ENCODE measurements around the gene OSBPL6.

OSBPL6 gene

GRCh38 chr2:178267660-178268059, 73.3 kb downstream of the OSBPL6 start:
- no peaks in the 10 kb centered on the region for H4K20me1 ChIP-seq (ENCODE audit: insufficient read depth, low read length)
- no peaks in the 10 kb centered on the region for H3K9me3 ChIP-seq (replicated peaks; ENCODE audit: insufficient read depth, low read length)
- H3K36me3 ChIP-seq (replicated peaks; ENCODE audit: insufficient read depth, low read length), result no peaks in the 10 kb centered on the region
- H3K4me1 ChIP-seq (ENCODE audit: low read length), result no peaks in the 10 kb centered on the region
- H3F3A ChIP-seq (ENCODE audit: insufficient read depth, low read length), result no peaks in the 10 kb centered on the region
- H3K79me2 ChIP-seq (ENCODE audit: low read length), result no peaks in the 10 kb centered on the region
- no peaks in the 10 kb centered on the region for H3K27me3 ChIP-seq (replicated peaks; ENCODE audit: insufficient read depth, low read length)
- no peak for TF ChIP-seq CTCF (IDR thresholded peaks at IDR 0.05; ENCODE audit: low read length)
- H3K9ac ChIP-seq (ENCODE audit: low read length), result no peak overlapping the region
- H3K4me2 ChIP-seq (ENCODE audit: low read depth, low read length), result no peak overlapping the region
- no peak overlapping the region for H3K27ac ChIP-seq (ENCODE audit: low read length)
- DNase-seq, result no peak
- H2AFZ ChIP-seq (ENCODE audit: low read length), result no peak overlapping the region
- no peaks in the 10 kb centered on the region for H3K9me2 ChIP-seq (replicated peaks; ENCODE audit: insufficient read depth, low read length)
- H3K4me3 ChIP-seq (ENCODE audit: low read length), result no peak overlapping the region

GRCh38 chr2:178268435-178268834, 74.1 kb downstream of the OSBPL6 start:
- H3K9me3 ChIP-seq (replicated peaks; ENCODE audit: insufficient read depth, low read length), result no peaks in the 10 kb centered on the region
- no peaks in the 10 kb centered on the region for H3K27me3 ChIP-seq (replicated peaks; ENCODE audit: insufficient read depth, low read length)
- TF ChIP-seq CTCF (IDR thresholded peaks at IDR 0.05; ENCODE audit: low read length), result no peak
- no peak for TF ChIP-seq EZH2phosphoT487 (IDR thresholded peaks at IDR 0.05; ENCODE audit: low read length)
- TF ChIP-seq EZH2 (optimal IDR thresholded peaks at IDR 0.05; ENCODE audit: low read depth, low read length), result no peak
- H3K9ac ChIP-seq (ENCODE audit: low read length), result no peak overlapping the region
- no peak overlapping the region for H3K4me2 ChIP-seq (ENCODE audit: low read depth, low read length)
- no peak overlapping the region for H3K4me3 ChIP-seq (ENCODE audit: low read length)
- H3K27ac ChIP-seq (ENCODE audit: low read length), result no peak overlapping the region
- no peaks in the 10 kb centered on the region for H3K9me2 ChIP-seq (replicated peaks; ENCODE audit: insufficient read depth, low read length)
- H3K79me2 ChIP-seq (ENCODE audit: low read length), result no peaks in the 10 kb centered on the region
- H3F3A ChIP-seq (ENCODE audit: insufficient read depth, low read length), result no peaks in the 10 kb centered on the region
- H4K20me1 ChIP-seq (ENCODE audit: insufficient read depth, low read length), result no peaks in the 10 kb centered on the region
- no peak overlapping the region for H2AFZ ChIP-seq (ENCODE audit: low read length)
- H3K36me3 ChIP-seq (replicated peaks; ENCODE audit: insufficient read depth, low read length), result no peaks in the 10 kb centered on the region
- H3K4me1 ChIP-seq (ENCODE audit: low read length), result no peaks in the 10 kb centered on the region
- DNase-seq, result no peak

DNA sequence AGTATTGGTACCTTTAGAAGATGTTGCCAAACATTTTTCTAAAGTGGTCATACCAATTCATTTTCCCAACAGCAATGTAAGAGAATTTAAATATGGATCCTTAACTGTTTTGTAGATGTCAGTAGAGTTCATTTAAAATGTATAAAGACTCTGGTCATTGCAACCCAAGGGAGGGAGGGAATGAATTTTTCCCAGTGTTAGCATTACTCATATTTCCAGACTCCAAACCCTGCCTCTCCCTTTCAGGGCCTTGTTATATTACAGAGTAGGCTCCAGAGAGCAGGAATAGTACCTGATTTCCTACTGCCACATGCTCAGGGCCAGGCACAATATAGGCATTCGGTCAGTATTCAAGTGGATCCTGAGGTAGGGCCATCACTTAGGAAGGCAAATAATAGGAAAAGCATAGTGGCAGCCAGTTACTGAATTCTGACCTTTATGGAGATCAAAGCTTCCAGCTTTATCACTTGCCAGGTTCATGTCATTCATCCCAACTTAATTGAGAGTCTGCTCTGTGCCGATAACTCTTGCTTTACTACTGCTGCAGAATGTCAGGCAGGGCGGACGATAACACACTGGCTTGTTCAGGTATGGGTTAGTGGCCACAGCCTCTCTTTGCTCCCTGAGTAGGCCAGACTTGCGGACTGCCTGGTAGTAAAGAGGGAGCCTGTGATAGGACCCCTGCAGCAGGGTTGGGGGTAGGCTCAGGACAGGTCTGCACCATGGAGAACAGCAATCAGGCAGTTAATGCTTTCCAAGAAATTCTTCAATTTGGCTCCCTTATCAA, 75.3 kb downstream of the OSBPL6 start:
- no peak overlapping the region for H3K27ac ChIP-seq (ENCODE audit: low read length)
- H2AFZ ChIP-seq (ENCODE audit: low read length), result no peak overlapping the region
- no peaks in the 10 kb centered on the region for H3K9me2 ChIP-seq (replicated peaks; ENCODE audit: insufficient read depth, low read length)
- no peak for DNase-seq
- no peaks in the 10 kb centered on the region for H3K4me1 ChIP-seq (ENCODE audit: low read length)
- no peak overlapping the region for H3K4me2 ChIP-seq (ENCODE audit: low read depth, low read length)
- H3F3A ChIP-seq (ENCODE audit: insufficient read depth, low read length), result no peaks in the 10 kb centered on the region
- H3K27me3 ChIP-seq (replicated peaks; ENCODE audit: insufficient read depth, low read length), result no peaks in the 10 kb centered on the region
- H3K9me3 ChIP-seq (replicated peaks; ENCODE audit: insufficient read depth, low read length), result no peaks in the 10 kb centered on the region
- H3K4me3 ChIP-seq (ENCODE audit: low read length), result no peak overlapping the region
- no peak overlapping the region for H3K9ac ChIP-seq (ENCODE audit: low read length)
- no peaks in the 10 kb centered on the region for H4K20me1 ChIP-seq (ENCODE audit: insufficient read depth, low read length)
- no peaks in the 10 kb centered on the region for H3K79me2 ChIP-seq (ENCODE audit: low read length)
- no peak for TF ChIP-seq EZH2 (optimal IDR thresholded peaks at IDR 0.05; ENCODE audit: low read depth, low read length)
- no peak for TF ChIP-seq EZH2phosphoT487 (IDR thresholded peaks at IDR 0.05; ENCODE audit: low read length)
- TF ChIP-seq CTCF (IDR thresholded peaks at IDR 0.05; ENCODE audit: low read length), result no peak
- no peaks in the 10 kb centered on the region for H3K36me3 ChIP-seq (replicated peaks; ENCODE audit: insufficient read depth, low read length)
